ENCODE measurements around the gene GLCE.
"Not testable (repeated sequence)": the region's sequence is repeated elsewhere in the genome, so short reads cannot be mapped to it uniquely, and the experiment has no call there.

GLCE gene

GRCh38 chr15:69161079-69161877 lies 843 bp downstream of the GLCE start:
- DNase-seq (ENCODE audit: low spot score), result peak; percentile 16

DNA sequence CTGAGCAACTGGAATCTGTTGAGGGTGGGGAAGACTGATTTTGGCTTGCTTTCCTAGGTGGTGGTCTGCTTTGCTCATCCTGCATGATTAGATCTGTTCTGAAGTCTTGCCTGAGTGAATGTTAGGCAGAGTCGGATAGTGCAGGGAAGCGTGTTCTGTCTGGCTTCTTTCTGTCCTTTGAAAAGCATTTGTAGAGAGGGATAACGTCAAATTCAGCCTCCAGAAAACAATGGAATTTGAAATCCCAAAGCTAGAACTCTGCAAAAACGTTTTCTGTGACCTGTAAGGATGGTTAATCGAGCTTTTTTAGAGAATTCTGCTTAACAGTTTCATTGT lies 1.4 kb downstream of the GLCE start:
- no peak for DNase-seq (ENCODE audit: low spot score)

DNA sequence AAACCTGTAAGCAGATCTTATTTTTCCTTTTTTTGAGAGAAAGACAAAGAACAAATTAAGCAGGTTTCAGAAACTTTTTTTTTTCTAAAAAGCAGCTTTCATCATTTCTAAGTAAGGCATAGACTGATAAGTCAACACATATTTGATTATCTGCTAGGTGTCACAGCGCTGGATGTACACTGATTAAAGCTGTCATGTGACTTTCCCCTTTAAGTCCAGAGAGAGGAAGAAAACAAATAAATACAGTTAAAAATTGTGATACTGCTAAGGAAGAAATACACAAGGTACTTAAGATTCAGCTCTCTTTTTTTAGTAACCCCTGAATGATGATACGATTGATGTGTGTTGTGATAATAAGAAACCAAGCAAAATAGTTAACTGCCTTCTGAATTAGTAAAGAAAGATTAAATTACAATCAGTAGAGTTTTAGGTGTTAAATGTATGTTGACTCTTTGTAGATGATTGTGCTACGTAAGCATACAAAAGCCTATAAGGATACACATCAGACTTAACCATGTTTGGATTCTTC lies 2.8 kb downstream of the GLCE start:
- DNase-seq (ENCODE audit: low spot score), result no peak

DNA sequence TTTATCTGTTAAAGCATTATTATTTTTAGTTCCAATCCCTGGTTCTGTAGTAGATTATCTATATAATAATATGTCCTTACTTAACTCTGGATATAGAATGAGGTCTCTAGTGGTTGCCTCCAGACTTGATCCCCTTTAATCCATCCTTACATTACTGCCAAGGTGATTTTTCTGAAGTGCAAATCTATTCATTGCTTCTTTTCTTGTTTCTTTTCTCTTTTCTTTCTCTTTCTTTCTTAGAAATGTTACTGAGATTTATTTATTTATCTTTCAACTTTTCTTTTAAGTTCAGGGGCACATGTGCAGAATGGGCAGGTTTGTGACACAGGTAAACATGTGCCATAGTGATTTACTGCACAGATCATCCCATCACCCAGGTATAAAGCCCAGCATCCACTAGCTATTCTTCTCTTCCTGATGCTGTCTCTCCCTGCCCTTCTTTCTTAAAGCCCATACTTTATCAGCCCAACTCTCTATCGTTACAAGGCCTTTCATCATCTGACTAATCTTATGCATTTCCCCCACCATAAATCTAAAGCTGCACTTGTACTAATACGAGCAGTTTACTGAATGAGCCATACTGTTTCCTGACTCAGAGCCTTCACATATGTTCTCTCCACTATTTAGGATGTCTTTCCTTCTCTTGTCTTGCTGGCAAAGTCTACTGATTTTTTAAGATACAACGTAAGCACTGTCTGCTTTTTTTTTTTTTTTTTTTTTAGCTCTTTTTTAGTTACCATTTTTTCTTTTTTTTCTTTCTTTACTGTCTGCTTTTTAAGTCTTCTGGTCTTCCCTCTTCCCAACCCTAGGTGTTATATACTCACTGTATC lies 4.6 kb downstream of the GLCE start:
- DNase-seq (ENCODE audit: low spot score), result peak; percentile 33

- DNase-seq (ENCODE audit: low spot score), result no peak
Measured at GRCh38 chr15:69165637-69166025, 5.2 kb downstream of the GLCE start.

DNA sequence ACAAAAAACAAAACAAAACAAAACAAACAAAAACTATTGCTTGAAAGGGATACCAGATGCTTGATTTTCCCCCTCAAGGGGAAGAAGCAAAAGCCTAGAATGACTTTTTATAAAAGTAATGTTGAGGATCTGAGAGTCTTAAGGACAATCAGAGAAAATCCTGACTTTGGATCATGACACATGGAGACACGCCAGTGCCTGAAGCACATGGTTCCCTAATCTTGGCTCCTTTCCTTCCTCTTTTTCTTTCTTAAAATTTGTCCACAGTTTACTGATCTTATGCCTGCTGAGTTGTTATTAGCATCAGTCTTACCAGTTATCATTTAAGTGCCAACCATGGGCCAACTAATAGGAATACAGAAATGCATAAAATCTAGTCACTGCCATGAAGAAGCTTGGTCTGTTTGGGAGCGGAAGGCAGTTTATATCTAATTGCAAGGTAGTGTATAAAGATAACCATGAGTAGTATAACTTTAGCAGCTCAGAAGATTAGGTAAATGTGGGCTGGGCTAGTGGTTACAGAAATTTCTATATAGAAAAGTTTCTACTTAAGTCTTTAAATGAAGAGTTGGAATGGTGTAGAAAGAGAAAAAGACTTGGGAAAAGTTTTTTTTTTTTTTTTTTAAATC lies 6.9 kb downstream of the GLCE start:
- no peak for DNase-seq (ENCODE audit: low spot score)

DNA sequence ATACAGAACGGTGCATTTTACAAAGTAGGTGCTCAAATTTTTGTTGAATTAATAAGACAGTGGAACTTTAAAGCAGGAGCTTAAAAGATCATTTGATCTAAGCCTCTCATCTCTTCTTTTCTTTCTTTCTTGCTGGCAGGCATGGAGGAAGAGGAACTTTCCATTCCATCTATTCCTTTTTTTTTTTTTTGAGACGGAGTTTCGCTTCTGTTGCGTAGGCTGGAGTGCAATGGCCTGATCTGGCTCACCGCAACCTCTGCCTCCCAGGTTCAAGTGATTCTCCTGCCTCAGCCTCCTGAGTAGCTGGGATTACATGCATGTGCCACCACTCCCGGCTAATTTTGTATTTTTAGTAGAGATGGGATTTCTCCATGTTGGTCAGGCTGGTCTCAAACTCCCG lies 7.9 kb downstream of the GLCE start:
- DNase-seq (ENCODE audit: low spot score), result not testable (repeated sequence)

GRCh38 chr15:69169540-69169939 lies 9.1 kb downstream of the GLCE start:
- not testable (repeated sequence) for DNase-seq (ENCODE audit: low spot score)

DNA sequence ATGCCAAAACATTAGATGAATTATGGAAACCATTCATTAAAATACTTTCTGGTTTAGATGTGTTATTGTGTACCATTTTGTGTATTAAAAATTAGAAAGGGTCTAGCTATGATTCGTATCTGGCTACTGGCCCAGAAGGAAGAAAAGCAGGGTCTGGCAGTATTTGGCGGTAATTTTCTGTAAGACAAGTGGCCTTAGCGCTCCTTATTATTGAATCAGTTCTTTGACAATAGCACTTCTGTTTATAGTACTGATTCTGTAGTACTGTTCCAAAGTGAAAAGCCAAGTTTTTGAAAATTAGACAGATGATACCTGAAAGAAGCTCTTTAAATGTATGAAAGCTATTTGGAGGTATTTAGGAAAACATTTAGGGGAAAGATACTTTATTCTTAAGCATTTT lies 10.2 kb downstream of the GLCE start:
- DNase-seq (ENCODE audit: low spot score), result no peak

- no peak for DNase-seq (ENCODE audit: low spot score)
Measured at GRCh38 chr15:69172847-69173246, 12.4 kb downstream of the GLCE start.

DNA sequence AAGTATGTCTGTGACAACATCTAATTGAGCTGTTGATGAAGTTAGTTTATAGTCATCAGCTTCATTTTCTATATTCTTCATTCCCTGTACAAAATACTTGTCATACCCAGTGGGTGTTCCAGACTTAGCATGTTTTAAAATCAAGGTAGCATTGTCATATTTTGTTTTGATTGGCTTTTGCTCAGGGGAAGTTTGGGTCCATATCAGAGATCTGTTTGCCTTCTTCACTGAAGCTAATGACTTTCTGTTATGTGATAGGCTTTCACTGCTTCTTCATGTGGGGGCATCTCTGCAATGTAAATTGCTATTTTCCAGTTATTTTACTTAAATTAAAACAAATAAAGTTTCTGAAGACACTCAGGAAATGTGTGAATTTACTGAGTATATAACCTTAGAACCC lies 15.1 kb downstream of the GLCE start:
- no peak for DNase-seq (ENCODE audit: low spot score)

GRCh38 chr15:69181424-69181823 lies 21.0 kb downstream of the GLCE start:
- DNase-seq (ENCODE audit: low spot score), result no peak

- no peak for DNase-seq (ENCODE audit: low spot score)
Measured at GRCh38 chr15:69185216-69185615, 24.8 kb downstream of the GLCE start.

DNA sequence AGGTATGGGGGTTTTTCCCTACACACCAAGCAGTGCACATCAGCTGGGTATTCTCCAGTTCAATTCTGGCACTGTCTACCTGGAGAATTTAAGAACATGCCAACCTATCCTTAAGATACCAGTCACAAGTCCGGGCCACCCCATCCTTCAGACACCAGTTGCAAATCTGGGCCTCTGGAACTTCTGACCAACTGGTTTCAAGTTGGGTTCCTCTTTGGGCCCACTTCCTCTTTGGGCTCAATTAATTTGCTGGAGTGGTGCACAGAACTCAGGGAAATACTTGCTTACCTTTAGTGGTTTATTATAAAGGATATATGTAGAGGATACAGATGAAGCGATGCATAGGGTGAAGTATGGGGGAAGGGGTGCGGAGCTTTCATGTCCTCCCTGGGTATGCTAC lies 25.3 kb downstream of the GLCE start:
- no peak for DNase-seq (ENCODE audit: low spot score)

- no peak for DNase-seq (ENCODE audit: low spot score)
Measured at GRCh38 chr15:69189157-69189556, 28.7 kb downstream of the GLCE start.

GRCh38 chr15:69190091-69190490 lies 29.7 kb downstream of the GLCE start:
- DNase-seq (ENCODE audit: low spot score), result no peak

- DNase-seq (ENCODE audit: low spot score), result no peak
Measured at GRCh38 chr15:69190504-69190903, 30.1 kb downstream of the GLCE start.

DNA sequence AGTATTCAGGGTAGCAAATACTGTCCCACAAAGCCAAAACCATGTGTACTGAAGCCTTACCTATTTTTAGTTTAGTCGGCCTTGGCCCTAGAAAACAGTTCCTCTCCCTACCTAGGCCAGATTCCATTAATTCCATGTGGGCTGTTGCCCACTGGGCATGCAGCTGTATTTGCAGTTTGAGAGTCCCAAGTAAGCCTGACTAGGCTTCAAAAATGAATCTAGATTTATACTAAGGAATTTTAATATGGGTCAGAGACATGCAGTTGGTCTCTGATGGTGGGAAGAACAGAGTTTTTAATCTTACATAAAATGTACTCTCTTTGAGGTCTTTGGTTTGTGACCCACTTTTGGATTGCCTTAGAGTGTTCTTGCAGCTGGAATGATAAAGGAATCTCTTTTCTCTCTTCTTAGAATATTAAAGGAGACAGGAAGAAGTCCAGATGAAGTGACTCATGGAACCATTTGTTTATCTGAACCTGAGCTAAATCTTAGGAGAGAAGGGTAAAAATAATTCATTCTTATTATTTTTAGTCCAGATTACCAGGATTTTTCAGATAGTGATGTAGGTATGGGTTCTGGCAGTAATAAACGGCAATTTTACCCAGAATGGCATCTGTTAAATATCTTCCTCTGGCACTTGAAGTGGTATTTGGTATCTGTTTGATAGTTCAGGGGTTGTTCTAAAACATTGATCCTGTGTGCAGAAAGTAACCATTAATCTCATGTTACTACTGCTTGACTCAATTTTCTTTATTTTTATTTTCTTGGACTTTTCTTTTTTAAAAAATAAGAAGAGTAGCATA lies 33.8 kb downstream of the GLCE start:
- DNase-seq (ENCODE audit: low spot score), result peak; percentile 43

DNA sequence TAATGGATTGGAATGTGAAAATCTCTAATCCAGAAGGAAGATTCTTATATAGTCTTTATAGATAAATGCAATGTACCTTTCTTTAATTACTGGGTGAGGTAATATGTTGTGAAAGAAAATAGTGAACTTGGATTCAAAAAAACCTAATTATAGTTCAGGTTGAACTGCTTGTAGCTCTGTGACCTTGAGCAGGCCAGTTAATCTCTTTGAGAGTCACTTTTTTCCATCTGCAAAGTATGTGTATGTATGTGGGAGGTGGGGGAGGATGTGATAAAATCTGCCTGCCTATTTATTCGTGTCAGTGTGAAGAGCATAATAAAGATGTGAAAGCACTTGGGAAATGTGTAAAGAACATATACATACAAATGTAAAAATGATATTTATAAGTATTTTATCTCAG lies 34.4 kb downstream of the GLCE start:
- DNase-seq (ENCODE audit: low spot score), result no peak

DNA sequence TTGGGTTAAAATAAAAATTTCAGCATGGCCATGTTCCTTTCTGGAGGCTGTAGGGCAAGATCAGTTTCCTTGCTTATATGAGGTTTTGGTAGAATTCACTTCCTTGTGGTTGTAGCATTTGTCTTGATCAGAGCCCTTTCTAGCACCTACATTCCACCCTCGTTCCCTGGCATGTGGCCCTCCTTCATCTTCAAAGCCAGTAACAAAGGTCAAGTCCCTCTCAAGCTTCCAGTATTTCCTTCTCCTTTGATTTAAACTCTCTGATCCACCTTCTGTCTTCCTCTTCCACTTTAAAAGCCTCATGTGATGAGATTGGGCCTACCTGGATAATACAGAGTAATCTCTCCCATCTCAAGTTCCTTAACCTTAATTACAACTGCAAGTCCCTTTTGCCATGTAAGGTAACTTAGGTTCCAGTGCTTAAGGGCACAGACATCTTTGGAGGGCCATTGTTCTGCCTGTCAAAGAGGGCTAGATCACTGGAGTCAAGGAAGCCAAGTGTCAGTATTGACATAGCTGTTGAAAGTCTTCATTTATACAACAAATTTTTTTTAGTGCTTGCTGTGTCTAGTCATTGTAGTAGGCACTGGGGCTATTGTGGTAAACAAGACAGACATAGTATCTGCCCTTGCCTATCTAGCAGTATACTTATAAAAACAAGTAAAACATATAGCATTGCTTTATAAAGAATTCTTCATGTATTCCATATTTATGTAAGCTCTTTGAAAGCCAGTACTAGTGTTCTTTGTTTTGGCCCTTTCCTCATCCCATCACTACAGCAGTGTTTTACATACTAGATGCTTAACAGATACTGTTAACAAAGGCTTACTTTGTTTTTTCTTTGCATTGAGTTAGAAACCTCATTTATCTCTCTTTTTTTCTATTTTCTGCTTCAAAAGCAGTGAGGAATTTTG lies 40.7 kb downstream of the GLCE start:
- no peak for DNase-seq (ENCODE audit: low spot score)

GRCh38 chr15:69206079-69206478 lies 45.6 kb downstream of the GLCE start:
- DNase-seq (ENCODE audit: low spot score), result no peak

Data from kidney capillary endothelial cell (primary cell).